B cell (primary cell): ENCODE data around the gene CCDC68. TPM values are rescaled to one million over a fixed set of nuclear protein-coding genes. Genes with fewer than 3 reads are reported as not detected.

Experiments used
- ATAC-seq: fragments of 200-7000 bp; cut with Tn5 transposase; one replicate; pipeline ENCODE4 v1.10.0; 2021; ENCODE audit warnings: low read depth, mild to moderate bottlenecking, moderate number of reproducible peaks, moderate library complexity
- CTCF ChIA-PET: fragments of 350-600 bp; sonication (Branson Sonifier 250); formaldehyde crosslinking; loops from one replicate; lab custom pipeline; 2021; ENCODE audit warnings: antibody characterized with exemption, inconsistent platforms; lab: Charles Lee
- POLR2A ChIA-PET: fragments of 350-600 bp; sonication (Branson Sonifier 250); formaldehyde crosslinking; loops from one replicate; lab custom pipeline; 2021; ENCODE audit warnings: antibody characterized with exemption; lab: Charles Lee
- DNase-seq: peaks from one replicate; pipeline ENCODE4 v3.0.0; 2013
- H2AFZ ChIP-seq: 2 replicates; pipeline ENCODE4 v1.6.1; 2012; ENCODE audit warnings: mild to moderate bottlenecking, low read depth, low read length; ENCODE audit not compliant: insufficient read depth, poor library complexity, severe bottlenecking
- H3K27ac ChIP-seq, 2 donors: 1 replicate in 1 of 2; 2 replicates in 1 of 2; pipeline ENCODE4 v1.5.1; 2012 to 2013; ENCODE audit warnings: low read length in 2 of 2, mild to moderate bottlenecking in 2 of 2, moderate library complexity in 1 of 2
- H3K27me3 ChIP-seq, 4 experiments: fragments of 200-600 bp in 1 of 4; sonication (generic) in 1 of 4; replicated peaks in 1 of 4; 1 replicate in 2 of 4; 2 replicates in 2 of 4; pipeline versions ENCODE4 v1.6.1 to v1.7.0; 2013 to 2016; ENCODE audit warnings: low read length in 3 of 4, mild to moderate bottlenecking in 2 of 4, mixed read lengths in 1 of 4, moderate library complexity in 1 of 4; ENCODE audit not compliant: insufficient read depth in 4 of 4, control insufficient read depth in 3 of 4; ENCODE audit errors: control extremely low read depth in 1 of 4
- H3K36me3 ChIP-seq, 2 experiments: replicated peaks in 1 of 2; 1 replicate in 1 of 2; 2 replicates in 1 of 2; pipeline versions ENCODE4 v1.6.1 to v1.7.1; 2013; ENCODE audit warnings: low read length in 1 of 2; ENCODE audit not compliant: insufficient read depth in 2 of 2, control insufficient read depth in 1 of 2; ENCODE audit errors: control extremely low read depth in 1 of 2, extremely low read depth in 1 of 2
- H3K4me1 ChIP-seq, 2 donors: fragments of 200-600 bp in 1 of 2; sonication (generic) in 1 of 2; 1 replicate in 1 of 2; 2 replicates in 1 of 2; pipeline versions ENCODE4 v1.5.1 to v1.6.1; 2013 to 2017; ENCODE audit warnings: low read length in 2 of 2; ENCODE audit not compliant: control insufficient read depth in 2 of 2, insufficient read depth in 2 of 2
- H3K4me2 ChIP-seq: replicated peaks from 2 replicates; pipeline ENCODE3; 2012; ENCODE audit warnings: mild to moderate bottlenecking, low read depth, low read length; ENCODE audit not compliant: poor library complexity, severe bottlenecking
- H3K4me3 ChIP-seq, 5 experiments: fragments of 200-600 bp in 1 of 5; sonication (generic) in 1 of 5; 1 replicate in 3 of 5; 2 replicates in 2 of 5; pipeline versions ENCODE4 v1.5.1 to v1.7.0; 2011 to 2016; ENCODE audit warnings: low read length in 4 of 5, mild to moderate bottlenecking in 4 of 5, low read depth in 2 of 5, control low read depth in 1 of 5, moderate library complexity in 1 of 5; ENCODE audit not compliant: insufficient read depth in 1 of 5; ENCODE audit errors: control extremely low read depth in 1 of 5, extremely low read depth in 1 of 5
- H3K79me2 ChIP-seq: fragments of 200-600 bp; sonication (generic); one replicate; pipeline ENCODE4 v1.6.0; 2016; ENCODE audit warnings: low read length; ENCODE audit not compliant: control insufficient read depth, insufficient read depth
- H3K9ac ChIP-seq: fragments of 200-600 bp; sonication (generic); 2 replicates; pipeline ENCODE4 v1.6.1; 2017; ENCODE audit warnings: mild to moderate bottlenecking, low read length, moderate library complexity
- H3K9me3 ChIP-seq, 3 donors: one replicate each; pipeline versions ENCODE4 v1.6.1 to v1.7.1; 2013; ENCODE audit warnings: low read length in 2 of 3; ENCODE audit not compliant: control insufficient read depth in 2 of 3, insufficient read depth in 1 of 3; ENCODE audit errors: control extremely low read depth in 1 of 3
- H4K20me1 ChIP-seq: 2 replicates; pipeline ENCODE4 v1.6.0; 2012; ENCODE audit warnings: mild to moderate bottlenecking, low read length; ENCODE audit not compliant: insufficient read depth, control insufficient read depth, poor library complexity, severe bottlenecking
- H3K27ac Mint-ChIP-seq: one replicate; pipeline ENCODE4 v1.8.0; 2021; ENCODE audit warnings: mixed read lengths
- H3K27me3 Mint-ChIP-seq: one replicate; pipeline ENCODE4 v1.8.0; 2021; ENCODE audit warnings: mixed read lengths
- H3K4me1 Mint-ChIP-seq: one replicate; pipeline ENCODE4 v1.8.0; 2021; ENCODE audit warnings: mixed read lengths
- H3K4me3 Mint-ChIP-seq: one replicate; pipeline ENCODE4 v1.8.0; 2021; ENCODE audit warnings: mixed read lengths
- H3K9me3 Mint-ChIP-seq: one replicate; pipeline ENCODE4 v1.8.0; 2022; ENCODE audit warnings: mixed read lengths; ENCODE audit not compliant: insufficient read depth
- EZH2 ChIP-seq: IDR thresholded peaks from 2 replicates; pipeline ENCODE4 v1.6.1; 2012; ENCODE audit warnings: borderline replicate concordance, low read depth, mild to moderate bottlenecking, moderate library complexity, low read length; ENCODE audit not compliant: insufficient read depth, poor library complexity, severe bottlenecking
- whole genome bisulfite sequencing: methylation state at CpG from one replicate; pipeline ENCODE4 v1.1.5; 2013; ENCODE audit warnings: missing lambda C conversion rate; ENCODE audit not compliant: insufficient coverage; 5-methylcytosine and 5-hydroxymethylcytosine counted together
- intact Hi-C: fragments of 100-400 bp; cut with micrococcal nuclease; formaldehyde crosslinking; loops from one replicate; pipeline ENCODE4 v1.10.0; 2022
- polyA plus RNA-seq: library from polyadenylated mRNA; depleted of rRNA; stranded (reverse); fragments of >200 nt; gene quantifications from 2 replicates; pipeline ENCODE4 v1.2.3, GENCODE V29; 2012
- total RNA-seq, 2 donors: library from RNA; stranded (reverse); fragments of 120-200 nt in 1 of 2; gene quantifications; 1 replicate in 1 of 2; 2 replicates in 1 of 2; pipeline versions ENCODE4 v1.2.3 to v1.2.4, GENCODE V29; 2013 to 2022
- TF ChIP-seq, protein P1 (sequence below): fragments of 200-600 bp; IDR thresholded peaks from one replicate; pipeline ENCODE4 v1.8.0; 2022; ENCODE audit warnings: antibody characterized with exemption, mild to moderate bottlenecking

Gene CCDC68
- total and polyA plus RNA-seq, 2 donors (not counting 1 experiment from before 2014, with no cell fraction given) = 0.01 to 0.32 TPM

- TF ChIP-seq EZH2 = no peak
- TF ChIP-seq, protein P1, sequence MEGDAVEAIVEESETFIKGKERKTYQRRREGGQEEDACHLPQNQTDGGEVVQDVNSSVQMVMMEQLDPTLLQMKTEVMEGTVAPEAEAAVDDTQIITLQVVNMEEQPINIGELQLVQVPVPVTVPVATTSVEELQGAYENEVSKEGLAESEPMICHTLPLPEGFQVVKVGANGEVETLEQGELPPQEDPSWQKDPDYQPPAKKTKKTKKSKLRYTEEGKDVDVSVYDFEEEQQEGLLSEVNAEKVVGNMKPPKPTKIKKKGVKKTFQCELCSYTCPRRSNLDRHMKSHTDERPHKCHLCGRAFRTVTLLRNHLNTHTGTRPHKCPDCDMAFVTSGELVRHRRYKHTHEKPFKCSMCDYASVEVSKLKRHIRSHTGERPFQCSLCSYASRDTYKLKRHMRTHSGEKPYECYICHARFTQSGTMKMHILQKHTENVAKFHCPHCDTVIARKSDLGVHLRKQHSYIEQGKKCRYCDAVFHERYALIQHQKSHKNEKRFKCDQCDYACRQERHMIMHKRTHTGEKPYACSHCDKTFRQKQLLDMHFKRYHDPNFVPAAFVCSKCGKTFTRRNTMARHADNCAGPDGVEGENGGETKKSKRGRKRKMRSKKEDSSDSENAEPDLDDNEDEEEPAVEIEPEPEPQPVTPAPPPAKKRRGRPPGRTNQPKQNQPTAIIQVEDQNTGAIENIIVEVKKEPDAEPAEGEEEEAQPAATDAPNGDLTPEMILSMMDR = peak; percentile 77
- intact Hi-C loops = loop anchor here (2.0 kb wide), 1 partner anchor 424 kb away; no protein-coding TSS in a partner anchor
- H3K27ac ChIP-seq = no peak overlapping the region
- no peaks in the 10 kb centered on the region for H3K36me3 ChIP-seq
- no peak overlapping the region for H3K4me3 ChIP-seq
- no peak overlapping the region for H2AFZ ChIP-seq
- CTCF ChIA-PET = interaction anchor here (0.6 to 1.4 kb wide), 6 partner anchors 9 to 1593 kb away, joined by 3 to 4 read pairs (median 3); no protein-coding TSS in a partner anchor
- no peaks in the 10 kb centered on the region for H4K20me1 ChIP-seq
- no peaks in the 10 kb centered on the region for H3K4me1 ChIP-seq
- Mint-ChIP-seq H3K27ac (no peak overlapping the region), H3K4me3 (no peak overlapping the region), H3K27me3 (peaks cover 4% of the 10 kb centered on the region), H3K9me3 (no peaks in the 10 kb centered on the region), H3K4me1 (no peaks in the 10 kb centered on the region)
- peaks cover 0 to 6% (median 0%) of the 10 kb centered on the region in 4 experiments for H3K27me3 ChIP-seq
- 13% methylated on average over 3 of the region's 9 CpGs for WGBS
- no peak overlapping the region for H3K9ac ChIP-seq
- H3K4me2 ChIP-seq = no peak overlapping the region
- DNase-seq = peak; percentile 50
- no peaks in the 10 kb centered on the region for H3K9me3 ChIP-seq
- POLR2A ChIA-PET = no interaction called here
- ATAC-seq = peak; percentile 39
- H3K79me2 ChIP-seq = no peaks in the 10 kb centered on the region
Measured at GRCh38 chr18:54983041-54983686, 23.9 kb upstream of the CCDC68 start.

DNA sequence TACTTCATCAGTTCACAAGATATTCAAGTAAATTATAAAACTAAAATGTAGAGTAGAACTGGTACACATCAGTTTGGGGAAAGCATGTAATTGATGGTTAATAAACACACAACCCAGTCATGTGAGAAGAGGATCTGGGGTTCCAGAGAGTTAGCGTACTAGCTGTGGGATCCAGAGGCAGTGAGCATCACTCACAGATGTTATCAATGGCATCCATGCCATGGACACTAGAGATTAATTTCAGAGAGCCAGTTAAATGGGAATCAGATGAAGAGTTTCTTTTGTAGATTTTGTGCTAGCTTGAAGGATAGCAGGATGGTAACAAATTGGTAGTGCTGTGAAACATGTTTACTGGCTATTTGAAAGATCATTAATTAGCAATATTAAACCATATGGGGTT lies 21.8 kb upstream of the CCDC68 start:
- Mint-ChIP-seq H3K4me1 (no peaks in the 10 kb centered on the region), H3K9me3 (no peaks in the 10 kb centered on the region), H3K27me3 (no peaks in the 10 kb centered on the region), H3K4me3 (no peak overlapping the region), H3K27ac (no peak overlapping the region)
- Histone ChIP-seq H2AFZ (no peak overlapping the region), H3K4me1 (no peaks in the 10 kb centered on the region), H4K20me1 (no peaks in the 10 kb centered on the region), H3K79me2 (no peaks in the 10 kb centered on the region), H3K9ac (no peak overlapping the region), H3K9me3 (no peaks in the 10 kb centered on the region), H3K27ac (no peak overlapping the region), H3K36me3 (no peaks in the 10 kb centered on the region), H3K27me3 (peaks cover 0 to 6% (median 0%) of the 10 kb centered on the region in 4 experiments), H3K4me2 (no peak overlapping the region), H3K4me3 (no peak overlapping the region)
- POLR2A ChIA-PET = no interaction called here
- TF ChIP-seq, protein P1 = no peak
- TF ChIP-seq EZH2 = no peak
- intact Hi-C loops = no loop called here
- ATAC-seq (no peak), DNase-seq (no peak)
- CTCF ChIA-PET = no interaction called here
- WGBS = 89% methylated on average over 1 of the region's 1 CpG
